H9 (cell line): ENCODE measurements around the gene SLC16A10. TPM values are rescaled to one million over a fixed set of nuclear protein-coding genes. Genes with fewer than 3 reads are reported as not detected.

Experiments used
- DNase-seq: peaks from one replicate; pipeline ENCODE4 v3.0.0-alpha.2; 2017
- H2AFZ ChIP-seq: one replicate; pipeline ENCODE4 v1.6.1; 2013; ENCODE audit warnings: mild to moderate bottlenecking, low read length, control low read depth, moderate library complexity
- H2AK5ac ChIP-seq: 2 replicates; pipeline ENCODE4 v1.6.1; 2013; ENCODE audit warnings: low read length, control low read depth, mixed read lengths; ENCODE audit not compliant: insufficient read length
- H2BK120ac ChIP-seq: one replicate; pipeline ENCODE4 v1.6.1; 2013; ENCODE audit warnings: low read depth, mild to moderate bottlenecking, low read length, control low read depth, inconsistent platforms; ENCODE audit not compliant: poor library complexity, severe bottlenecking
- H2BK12ac ChIP-seq: 2 replicates; pipeline ENCODE4 v1.6.1; 2013; ENCODE audit warnings: low read length, control low read depth, mixed read lengths, low read depth; ENCODE audit not compliant: insufficient read length
- H2BK15ac ChIP-seq: 2 replicates; pipeline ENCODE4 v1.6.1; 2013; ENCODE audit warnings: low read depth, low read length, control low read depth
- H2BK20ac ChIP-seq: one replicate; pipeline ENCODE4 v1.6.1; 2013; ENCODE audit warnings: low read depth, mild to moderate bottlenecking, low read length, control low read depth, inconsistent platforms; ENCODE audit not compliant: poor library complexity, severe bottlenecking
- H2BK5ac ChIP-seq: 2 replicates; pipeline ENCODE4 v1.6.1; 2013; ENCODE audit warnings: low read length, control low read depth, mixed read lengths; ENCODE audit not compliant: insufficient read length
- H3K14ac ChIP-seq: 2 replicates; pipeline ENCODE4 v1.6.1; 2013; ENCODE audit warnings: low read length, control low read depth; ENCODE audit not compliant: insufficient read depth
- H3K18ac ChIP-seq: 2 replicates; pipeline ENCODE4 v1.6.1; 2013; ENCODE audit warnings: low read depth, mild to moderate bottlenecking, mixed read lengths, low read length, control low read depth; ENCODE audit not compliant: insufficient read length
- H3K23ac ChIP-seq: 2 replicates; pipeline ENCODE4 v1.6.1; 2013; ENCODE audit warnings: low read length, control low read depth, mixed read lengths, low read depth; ENCODE audit not compliant: insufficient read length
- H3K23me2 ChIP-seq: 2 replicates; pipeline ENCODE4 v1.6.1; 2013; ENCODE audit warnings: low read depth, mild to moderate bottlenecking, mixed read lengths, low read length, control low read depth; ENCODE audit not compliant: insufficient read length, poor library complexity, severe bottlenecking
- H3K27ac ChIP-seq: 2 replicates; pipeline ENCODE4 v1.5.1; 2013; ENCODE audit warnings: low read length, control low read depth, mixed read lengths, low read depth; ENCODE audit not compliant: insufficient read length
- H3K27me3 ChIP-seq: 2 replicates; pipeline ENCODE4 v1.6.1; 2013; ENCODE audit warnings: low read length, control low read depth, inconsistent platforms; ENCODE audit not compliant: insufficient read depth
- H3K4ac ChIP-seq: 2 replicates; pipeline ENCODE4 v1.6.1; 2013; ENCODE audit warnings: low read depth, mild to moderate bottlenecking, control low read depth, inconsistent platforms, low read length, moderate library complexity
- H3K4me1 ChIP-seq: 2 replicates; pipeline ENCODE4 v1.6.1; 2013; ENCODE audit warnings: low read length, control low read depth, inconsistent platforms; ENCODE audit not compliant: insufficient read depth
- H3K4me2 ChIP-seq: 2 replicates; pipeline ENCODE4 v1.6.1; 2013; ENCODE audit warnings: low read length, control low read depth, mixed read lengths; ENCODE audit not compliant: insufficient read length, insufficient read depth
- H3K56ac ChIP-seq: 2 replicates; pipeline ENCODE4 v1.6.1; 2013; ENCODE audit warnings: low read depth, mild to moderate bottlenecking, mixed read lengths, low read length, control low read depth; ENCODE audit not compliant: insufficient read length
- H3K79me1 ChIP-seq: 2 replicates; pipeline ENCODE4 v1.6.1; 2013; ENCODE audit warnings: low read depth, mild to moderate bottlenecking, moderate library complexity, low read length, control low read depth, inconsistent platforms; ENCODE audit not compliant: insufficient read depth, poor library complexity, severe bottlenecking
- H3K79me2 ChIP-seq: 2 replicates; pipeline ENCODE4 v1.6.1; 2013; ENCODE audit warnings: low read length, control low read depth, inconsistent platforms; ENCODE audit not compliant: insufficient read depth
- H3K9ac ChIP-seq: 2 replicates; pipeline ENCODE4 v1.6.1; 2013; ENCODE audit warnings: low read length, control low read depth, mixed read lengths; ENCODE audit not compliant: insufficient read length; ENCODE audit errors: extremely low read depth
- H3K9me3 ChIP-seq: one replicate; pipeline ENCODE4 v1.6.1; 2013; ENCODE audit warnings: low read depth, low read length, inconsistent platforms; ENCODE audit not compliant: control insufficient read depth
- H3T11ph ChIP-seq: one replicate; pipeline ENCODE4 v1.6.1; 2013; ENCODE audit warnings: mild to moderate bottlenecking, low read length, control low read depth, inconsistent platforms
- H4K20me1 ChIP-seq: one replicate; pipeline ENCODE4 v1.6.1; 2013; ENCODE audit not compliant: control insufficient read depth, insufficient read length, insufficient read depth
- H4K5ac ChIP-seq: 2 replicates; pipeline ENCODE4 v1.6.1; 2013; ENCODE audit warnings: low read depth, mild to moderate bottlenecking, mixed read lengths, low read length, control low read depth; ENCODE audit not compliant: insufficient read length
- H4K8ac ChIP-seq: replicated peaks from 2 replicates; pipeline ENCODE4 v1.6.1; 2013; ENCODE audit warnings: low read length, control low read depth, mixed read lengths, low read depth; ENCODE audit not compliant: insufficient read length
- H4K91ac ChIP-seq: 2 replicates; pipeline ENCODE4 v1.6.1; 2013; ENCODE audit warnings: low read depth, mild to moderate bottlenecking, moderate library complexity, mixed read lengths, low read length, control low read depth; ENCODE audit not compliant: insufficient read length
- H3K27ac Mint-ChIP-seq, 3 experiments: 2 replicates in 2 of 3; 3 replicates in 1 of 3; pipeline ENCODE4 v1.8.0; 2020 to 2021; ENCODE audit warnings: mixed read lengths in 3 of 3, mild to moderate bottlenecking in 1 of 3, moderate library complexity in 1 of 3
- H3K27me3 Mint-ChIP-seq: 2 replicates; pipeline ENCODE4 v1.8.0; 2021; ENCODE audit warnings: low read depth, mild to moderate bottlenecking, moderate library complexity, mixed read lengths
- H3K36me3 Mint-ChIP-seq, 3 experiments: 2 replicates in 2 of 3; 3 replicates in 1 of 3; pipeline ENCODE4 v1.8.0; 2020 to 2021; ENCODE audit warnings: low read depth in 3 of 3, mixed read lengths in 3 of 3; ENCODE audit not compliant: insufficient read depth in 1 of 3
- H3K4me1 Mint-ChIP-seq, 2 experiments: 2 replicates each; pipeline ENCODE4 v1.8.0; 2020; ENCODE audit warnings: mixed read lengths in 2 of 2
- H3K4me3 Mint-ChIP-seq, 2 experiments: 2 replicates in 1 of 2; 3 replicates in 1 of 2; pipeline ENCODE4 v1.8.0; 2020 to 2021; ENCODE audit warnings: mild to moderate bottlenecking in 2 of 2, mixed read lengths in 2 of 2, moderate library complexity in 1 of 2
- H3K9me3 Mint-ChIP-seq, 2 experiments: 2 replicates in 1 of 2; 3 replicates in 1 of 2; pipeline ENCODE4 v1.8.0; 2020; ENCODE audit warnings: mild to moderate bottlenecking in 2 of 2, mixed read lengths in 2 of 2, moderate library complexity in 1 of 2
- WGBS: extraction: QIAGEN DNeasy Blood & Tissue Kit; methylation state at CpG from one replicate; pipeline ENCODE4 v1.1.7; 2013; ENCODE audit warnings: missing lambda C conversion rate, low lambda C conversion rate, mixed read lengths; ENCODE audit not compliant: insufficient read length; ENCODE audit errors: extremely low coverage; 5-methylcytosine and 5-hydroxymethylcytosine counted together
- total RNA-seq: library from RNA; stranded (reverse); gene quantifications from 2 replicates; pipeline ENCODE4 v1.2.1, GENCODE V29; 2021
- TF ChIP-seq, protein P1 (sequence below): fragments of 200-600 bp; sonication (generic); conservative IDR thresholded peaks from 3 replicates; pipeline ENCODE4 v1.8.0; 2021; ENCODE audit warnings: antibody characterized with exemption, mild to moderate bottlenecking

SLC16A10 gene
- total RNA-seq, 1 experiment from 2014 or later = 11.4 TPM

DNA sequence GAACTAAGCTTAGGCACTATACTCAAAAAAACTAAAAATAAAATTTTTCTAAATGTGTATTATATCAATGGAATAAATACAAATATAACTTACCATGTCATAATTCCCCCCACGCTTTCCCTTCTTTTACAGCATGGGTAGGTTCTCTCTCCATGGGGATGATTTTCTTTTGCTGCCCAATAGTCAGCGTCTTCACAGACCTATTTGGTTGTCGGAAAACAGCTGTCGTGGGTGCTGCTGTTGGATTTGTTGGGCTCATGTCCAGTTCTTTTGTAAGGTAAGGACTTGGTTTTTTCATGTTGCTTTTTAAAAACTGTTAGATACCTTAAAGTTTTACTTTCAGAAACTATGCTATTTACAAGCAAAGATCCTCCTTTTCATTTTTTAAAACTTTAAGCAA lies 85.3 kb downstream of the SLC16A10 start:
- no peak overlapping the region for H4K5ac ChIP-seq
- no peak overlapping the region for H2BK120ac ChIP-seq
- H4K91ac ChIP-seq = no peak overlapping the region
- H2BK20ac ChIP-seq = no peak overlapping the region
- H3K4me1 ChIP-seq = no peaks in the 10 kb centered on the region
- WGBS = no CpG with 5 or more reads among the region's 4 CpGs
- H3K9ac ChIP-seq = no peak overlapping the region
- Mint-ChIP-seq H3K36me3 (no peaks in the 10 kb centered on the region), H3K9me3 (no peaks in the 10 kb centered on the region), H3K27ac (no peak overlapping the region), H3K4me3 (no peak overlapping the region), H3K4me1 (peaks cover 3 to 4% of the 10 kb centered on the region in 2 experiments; a peak in 3 of 4 replicates), H3K27me3 (no peaks in the 10 kb centered on the region)
- no peak overlapping the region for H3K14ac ChIP-seq
- no peak overlapping the region for H2BK15ac ChIP-seq
- no peaks in the 10 kb centered on the region for H3K9me3 ChIP-seq
- H3K27me3 ChIP-seq = no peaks in the 10 kb centered on the region
- DNase-seq = no peak
- H2AK5ac ChIP-seq = no peak overlapping the region
- H3T11ph ChIP-seq = no peak overlapping the region
- no peaks in the 10 kb centered on the region for H3K79me1 ChIP-seq
- H3K4me2 ChIP-seq = no peak overlapping the region
- H4K20me1 ChIP-seq = no peaks in the 10 kb centered on the region
- H3K56ac ChIP-seq = no peak overlapping the region
- no peaks in the 10 kb centered on the region for H3K23me2 ChIP-seq
- H3K27ac ChIP-seq = no peak overlapping the region
- no peak overlapping the region for H2BK12ac ChIP-seq
- H3K4ac ChIP-seq = no peak overlapping the region
- H3K23ac ChIP-seq = no peak overlapping the region
- no peaks in the 10 kb centered on the region for H3K79me2 ChIP-seq
- TF ChIP-seq, protein P1, sequence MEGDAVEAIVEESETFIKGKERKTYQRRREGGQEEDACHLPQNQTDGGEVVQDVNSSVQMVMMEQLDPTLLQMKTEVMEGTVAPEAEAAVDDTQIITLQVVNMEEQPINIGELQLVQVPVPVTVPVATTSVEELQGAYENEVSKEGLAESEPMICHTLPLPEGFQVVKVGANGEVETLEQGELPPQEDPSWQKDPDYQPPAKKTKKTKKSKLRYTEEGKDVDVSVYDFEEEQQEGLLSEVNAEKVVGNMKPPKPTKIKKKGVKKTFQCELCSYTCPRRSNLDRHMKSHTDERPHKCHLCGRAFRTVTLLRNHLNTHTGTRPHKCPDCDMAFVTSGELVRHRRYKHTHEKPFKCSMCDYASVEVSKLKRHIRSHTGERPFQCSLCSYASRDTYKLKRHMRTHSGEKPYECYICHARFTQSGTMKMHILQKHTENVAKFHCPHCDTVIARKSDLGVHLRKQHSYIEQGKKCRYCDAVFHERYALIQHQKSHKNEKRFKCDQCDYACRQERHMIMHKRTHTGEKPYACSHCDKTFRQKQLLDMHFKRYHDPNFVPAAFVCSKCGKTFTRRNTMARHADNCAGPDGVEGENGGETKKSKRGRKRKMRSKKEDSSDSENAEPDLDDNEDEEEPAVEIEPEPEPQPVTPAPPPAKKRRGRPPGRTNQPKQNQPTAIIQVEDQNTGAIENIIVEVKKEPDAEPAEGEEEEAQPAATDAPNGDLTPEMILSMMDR = no peak
- H3K18ac ChIP-seq = no peak overlapping the region
- no peak overlapping the region for H4K8ac ChIP-seq
- no peak overlapping the region for H2AFZ ChIP-seq
- H2BK5ac ChIP-seq = no peak overlapping the region
